ENCODE measurements around the gene GDNF. TPM values are rescaled to one million over a fixed set of nuclear protein-coding genes. Genes with fewer than 3 reads are reported as not detected.
"Not testable (repeated sequence)": the region's sequence is repeated elsewhere in the genome, so short reads cannot be mapped to it uniquely, and the experiment has no call there.

Gene GDNF, protein sequence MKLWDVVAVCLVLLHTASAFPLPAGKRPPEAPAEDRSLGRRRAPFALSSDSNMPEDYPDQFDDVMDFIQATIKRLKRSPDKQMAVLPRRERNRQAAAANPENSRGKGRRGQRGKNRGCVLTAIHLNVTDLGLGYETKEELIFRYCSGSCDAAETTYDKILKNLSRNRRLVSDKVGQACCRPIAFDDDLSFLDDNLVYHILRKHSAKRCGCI
- 0.30 TPM for total RNA-seq
- long read RNA-seq: 0 reads

DNA sequence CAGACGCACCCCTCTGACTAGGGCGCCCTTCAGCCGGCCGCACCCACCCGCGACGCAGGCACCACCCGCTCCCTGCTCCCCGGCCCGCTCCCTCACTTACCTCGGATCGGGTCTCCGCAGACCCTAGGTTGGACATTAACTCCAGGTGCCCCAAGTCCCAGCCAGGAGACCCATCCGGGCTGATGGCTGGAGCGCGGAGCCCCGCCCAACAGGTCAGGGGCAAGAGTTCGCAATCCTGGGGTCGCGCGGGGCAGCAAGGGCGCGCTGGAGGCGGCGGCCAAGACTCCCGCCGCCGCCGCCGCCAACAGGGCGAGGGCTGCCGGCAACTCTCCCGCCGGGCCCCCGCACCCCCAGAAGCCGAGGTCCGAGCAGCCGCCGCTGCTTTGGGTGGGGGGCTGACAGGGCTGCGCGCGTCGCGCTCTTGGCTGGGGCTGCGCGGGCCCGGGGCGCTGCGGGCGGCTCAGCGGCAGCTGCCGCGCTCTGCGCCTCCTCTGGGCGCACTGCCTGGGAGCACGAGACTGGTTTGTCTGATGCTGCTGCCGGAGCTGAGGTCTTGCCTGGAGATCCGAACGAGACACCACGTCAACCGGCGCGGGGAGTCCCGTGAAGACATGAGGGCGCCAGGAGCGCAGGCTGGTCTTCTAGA is at the start of gene GDNF:
GDNF (minus strand) TSS at position 635 of the 646 bp plus-strand sequence. CDS start 5,245 bp downstream, outside the sequence.
- DNase-seq (ENCODE audit: low spot score): no peak
- intact Hi-C loops (cut with DNase I): loop anchor here (5.0 kb wide), 1 partner anchor 78 kb away; no protein-coding TSS in a partner anchor

DNA sequence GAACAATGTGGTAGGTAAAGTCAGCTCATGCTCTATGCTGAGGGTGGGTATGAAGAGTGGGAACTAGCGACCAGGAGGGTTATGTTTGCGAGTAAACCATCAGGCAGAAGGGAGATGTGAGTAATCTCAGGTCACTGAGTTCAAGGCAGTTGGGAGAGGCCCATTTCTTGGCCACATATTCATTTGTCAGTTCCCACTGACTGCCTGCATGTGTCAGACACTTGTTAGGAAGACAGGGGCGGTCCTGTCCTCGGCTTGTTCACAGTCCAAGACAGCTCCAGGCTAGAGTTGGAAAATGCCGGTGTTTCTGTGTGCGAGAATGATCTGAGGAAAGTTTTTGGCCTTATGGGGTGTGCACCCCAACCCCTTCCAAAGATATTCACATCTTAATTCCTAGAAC is 48.6 kb upstream of the GDNF start:
- no peak for DNase-seq (ENCODE audit: low spot score)
- intact Hi-C loops (cut with DNase I): no loop called here

DNA sequence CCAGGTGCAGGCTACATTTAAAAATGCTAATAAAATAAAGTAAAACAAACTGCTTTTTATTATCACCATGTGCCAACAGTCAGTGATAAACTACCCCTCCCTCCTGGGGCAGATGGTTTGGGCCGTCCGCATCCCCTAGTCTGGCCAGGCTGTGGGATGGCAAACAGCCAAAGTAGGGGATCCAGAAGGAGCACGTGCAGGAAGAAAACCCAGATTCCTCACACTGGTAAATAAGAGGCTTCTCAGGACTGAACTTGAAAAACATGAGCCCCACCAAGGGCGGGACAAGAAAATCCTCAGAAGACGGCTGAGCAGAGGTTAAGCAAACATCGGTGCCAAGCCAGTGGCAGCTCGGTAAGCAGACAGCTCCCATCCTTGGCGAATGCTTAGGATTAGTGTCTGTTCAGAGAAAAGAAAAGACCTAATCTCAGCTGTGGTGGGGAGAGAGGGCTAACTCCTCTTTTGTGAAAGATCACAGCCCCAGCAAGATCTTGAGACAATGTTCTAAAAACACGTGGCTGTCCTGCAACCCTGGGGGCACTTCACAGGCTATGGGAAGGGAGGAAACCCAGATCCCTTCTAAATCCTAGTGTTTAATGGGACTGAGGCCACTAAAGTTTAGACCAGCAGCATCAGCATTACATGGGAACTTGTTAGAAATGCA is 46.5 kb upstream of the GDNF start:
- intact Hi-C loops (cut with DNase I): no loop called here
- no peak for DNase-seq (ENCODE audit: low spot score)

DNA sequence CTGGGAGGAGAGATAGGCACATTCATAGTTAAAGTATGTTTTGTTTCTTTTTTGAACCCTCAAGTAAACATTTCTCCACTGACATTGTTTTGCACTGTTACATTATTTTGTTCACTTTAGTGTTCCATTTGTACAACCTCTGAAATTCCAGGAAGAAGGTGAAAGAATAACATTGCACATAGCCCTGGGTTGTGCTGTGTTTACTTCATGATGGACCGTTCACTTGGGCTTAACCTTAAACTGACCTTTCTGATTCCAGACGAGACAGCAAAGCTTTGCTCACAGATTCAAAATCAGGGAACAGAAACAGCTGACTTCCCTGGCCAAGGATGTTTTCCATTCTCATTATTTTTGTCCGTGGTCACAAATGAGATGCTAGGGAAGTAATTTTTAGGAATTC is 42.8 kb upstream of the GDNF start:
- intact Hi-C loops (cut with DNase I): no loop called here
- no peak for DNase-seq (ENCODE audit: low spot score)

DNA sequence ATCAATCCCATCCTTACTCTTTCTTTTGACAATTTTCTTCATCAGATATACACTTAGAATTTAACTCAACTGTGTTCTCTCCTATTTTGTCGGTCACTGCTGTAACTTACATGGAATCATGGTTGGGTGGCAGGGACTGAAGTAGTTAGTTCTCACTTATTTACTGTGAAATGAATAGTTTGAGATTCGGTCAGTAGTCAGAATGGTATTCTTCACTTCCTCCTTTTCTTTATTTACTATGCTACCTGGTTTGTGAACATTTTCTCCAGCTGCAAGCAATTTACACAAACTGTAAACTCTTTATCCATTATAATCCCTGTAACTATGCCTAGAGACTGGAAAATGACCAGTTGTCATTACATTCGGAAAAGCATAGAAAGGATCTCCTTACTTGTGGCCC is 41.5 kb upstream of the GDNF start:
- intact Hi-C loops (cut with DNase I): no loop called here
- no peak for DNase-seq (ENCODE audit: low spot score)

DNA sequence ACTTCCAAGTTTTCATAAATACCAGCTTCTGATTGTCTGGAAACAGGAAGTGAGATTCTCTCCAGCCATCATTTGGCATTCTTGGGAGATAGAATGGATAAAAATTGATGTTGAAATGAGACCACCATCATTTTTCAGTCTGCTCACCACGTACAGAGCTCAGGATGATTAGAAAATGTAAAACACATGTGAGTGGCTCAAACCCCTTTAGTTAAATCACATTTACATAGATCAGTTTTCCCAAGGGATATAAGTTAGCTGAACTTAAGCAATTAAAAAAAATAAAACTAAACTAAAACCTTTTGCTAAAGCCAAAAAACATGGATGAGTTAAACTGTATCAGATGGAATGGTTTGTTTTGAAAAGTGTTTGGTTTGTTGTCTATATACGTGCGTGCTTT is 37.1 kb upstream of the GDNF start:
- no peak for DNase-seq (ENCODE audit: low spot score)
- intact Hi-C loops (cut with DNase I): no loop called here

DNA sequence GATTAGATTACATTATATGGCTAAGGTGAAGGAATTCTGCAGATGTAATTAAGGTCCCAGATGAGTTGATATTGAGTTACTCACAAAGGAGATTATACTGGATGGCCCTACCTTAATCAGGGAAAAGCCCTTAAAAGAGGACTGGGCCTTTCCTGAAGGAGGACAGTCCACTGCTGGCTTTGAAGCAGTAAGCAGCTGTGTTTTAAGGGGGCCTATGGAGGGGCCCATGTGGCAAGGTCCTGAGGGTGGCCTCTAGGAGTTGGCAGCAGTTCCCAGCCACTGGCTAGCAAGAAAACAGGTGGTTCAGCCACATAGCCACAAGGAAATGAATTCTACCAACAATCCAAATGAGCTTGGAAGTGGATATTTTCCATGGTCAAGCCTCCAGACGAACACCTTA is 36.4 kb upstream of the GDNF start:
- intact Hi-C loops (cut with DNase I): no loop called here
- DNase-seq (ENCODE audit: low spot score): no peak

DNA sequence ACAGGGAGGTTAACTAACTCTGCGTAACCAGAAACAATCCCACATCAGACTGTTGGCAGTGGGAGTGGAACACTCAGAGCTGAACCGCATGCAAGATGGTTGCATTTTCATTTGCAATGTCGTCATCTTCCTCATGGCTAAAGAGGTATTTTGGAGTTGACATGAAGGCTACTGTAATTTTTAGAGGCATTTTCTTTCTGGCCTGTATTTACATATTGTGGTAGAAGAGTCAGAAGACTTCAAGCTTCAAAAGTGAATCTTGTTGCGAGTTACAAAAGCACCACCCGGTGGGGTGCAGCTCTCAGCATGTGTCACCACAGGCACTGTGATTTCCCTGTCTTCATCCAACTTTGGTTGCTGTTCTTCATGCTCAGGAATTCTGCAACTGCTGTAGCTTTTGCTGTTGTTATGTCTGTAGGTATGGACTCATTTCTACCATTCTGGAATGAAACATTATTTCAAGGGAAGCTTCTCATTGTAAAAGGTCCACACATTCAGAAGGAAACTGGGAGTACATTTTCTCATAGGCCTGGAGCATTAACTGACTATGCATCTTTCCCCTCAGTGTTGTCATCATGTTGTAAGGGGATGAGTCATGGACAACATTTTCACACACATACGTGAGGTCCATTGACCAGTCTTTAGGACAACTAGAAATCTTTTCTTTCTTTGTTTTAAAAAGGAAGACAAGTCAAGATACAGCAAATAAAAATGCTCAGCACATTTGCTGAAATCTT is 35.4 kb upstream of the GDNF start:
- intact Hi-C loops (cut with DNase I): no loop called here

DNA sequence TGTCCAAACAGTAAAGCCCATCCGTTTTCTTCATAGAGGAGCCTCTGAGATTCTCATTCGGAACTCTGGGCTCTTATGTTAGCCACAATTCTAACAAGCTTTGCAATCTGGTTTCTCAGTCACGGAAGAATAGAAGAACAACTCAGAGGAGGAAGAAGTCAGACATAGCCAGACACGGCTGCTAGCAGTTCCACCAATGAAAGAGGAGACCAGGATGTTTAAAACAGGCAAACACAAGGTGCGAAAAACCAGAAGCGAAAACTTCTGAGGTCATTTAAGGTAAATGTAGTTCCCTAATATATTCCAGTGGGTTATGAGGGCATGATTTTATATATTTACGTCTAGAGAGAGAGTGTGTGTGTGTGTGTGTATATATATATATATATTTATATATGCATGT is 34.1 kb upstream of the GDNF start:
- intact Hi-C loops (cut with DNase I): no loop called here
- DNase-seq (ENCODE audit: low spot score): no peak

More for the DNA sequence above, 35.4 kb upstream of the GDNF start:
- no peak for DNase-seq (ENCODE audit: low spot score)

DNA sequence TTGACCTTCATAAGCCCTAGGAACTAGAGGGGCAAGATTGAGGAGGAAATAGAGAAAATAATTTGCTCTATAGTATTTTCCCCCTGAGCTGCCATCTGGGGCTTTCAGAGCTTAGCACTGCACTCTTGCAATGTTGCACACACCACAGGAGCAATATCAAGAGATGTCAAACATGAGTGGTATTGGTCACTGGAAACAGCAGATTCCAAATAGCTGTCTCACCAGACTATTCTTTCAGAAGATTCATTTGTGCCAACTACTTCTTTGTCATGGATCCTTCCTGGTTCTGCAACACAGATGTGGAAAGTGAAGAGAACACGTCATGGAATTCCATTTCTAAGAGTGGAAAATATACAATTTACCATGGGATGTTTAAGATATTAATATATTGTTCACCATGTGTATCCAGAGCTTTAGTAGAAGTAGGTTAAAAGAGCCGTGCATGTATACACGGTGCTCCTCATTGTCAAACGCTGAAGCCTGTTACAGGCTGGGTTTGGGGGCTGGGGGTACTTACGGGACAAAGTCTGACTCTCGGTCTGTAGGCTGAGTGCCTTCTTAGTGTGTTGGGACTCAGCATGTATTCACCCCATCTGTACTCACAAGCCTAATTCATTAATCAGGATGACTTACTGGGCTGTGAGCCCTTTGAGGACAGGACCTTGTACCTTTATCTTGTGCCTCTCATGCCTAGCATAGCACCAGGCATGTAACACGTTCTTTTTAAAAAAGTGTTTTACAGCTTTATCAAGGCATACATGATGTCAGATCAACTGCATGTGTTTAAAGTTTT is 31.4 kb upstream of the GDNF start:
- DNase-seq (ENCODE audit: low spot score): no peak
- intact Hi-C loops (cut with DNase I): no loop called here

DNA sequence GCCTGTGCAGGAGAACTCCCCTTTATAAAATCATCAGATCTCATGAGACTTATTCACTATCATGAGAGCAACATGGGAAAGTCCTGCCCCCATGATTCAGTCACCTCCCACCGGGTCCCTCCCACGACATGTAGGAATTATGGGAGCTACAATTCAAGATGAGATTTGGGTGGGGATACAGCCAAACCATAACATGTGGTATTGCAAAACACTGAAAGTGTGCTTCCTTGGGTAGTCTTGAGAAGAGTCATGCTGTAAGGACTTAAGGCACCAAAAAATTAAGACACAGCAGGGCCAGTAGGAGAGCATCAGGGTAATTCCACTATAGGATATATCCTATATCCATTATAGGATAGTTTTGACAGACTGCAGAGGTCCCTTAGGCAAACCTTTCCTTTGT is 29.4 kb upstream of the GDNF start:
- DNase-seq (ENCODE audit: low spot score): no peak
- intact Hi-C loops (cut with DNase I): no loop called here

DNA sequence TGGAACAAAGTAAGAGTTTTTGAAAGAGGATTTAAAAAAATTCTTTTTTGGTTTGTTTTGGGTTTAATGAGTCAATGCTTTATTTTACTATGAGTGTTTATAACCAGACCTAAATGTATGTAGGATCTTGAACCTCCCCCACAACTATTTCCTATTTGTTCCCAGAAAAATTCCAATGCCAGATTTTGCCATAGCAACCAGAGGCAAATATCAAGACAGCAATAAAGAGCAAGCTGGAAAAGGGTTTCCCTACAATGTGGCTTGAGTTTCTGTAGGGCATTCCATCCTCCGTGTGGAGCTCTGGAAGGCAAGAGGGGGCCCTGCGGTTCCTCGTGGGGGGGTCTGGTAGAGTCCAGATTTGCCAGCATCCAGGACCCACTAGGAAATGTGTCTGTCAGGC is 27.8 kb upstream of the GDNF start:
- DNase-seq (ENCODE audit: low spot score): no peak
- intact Hi-C loops (cut with DNase I): no loop called here

DNA sequence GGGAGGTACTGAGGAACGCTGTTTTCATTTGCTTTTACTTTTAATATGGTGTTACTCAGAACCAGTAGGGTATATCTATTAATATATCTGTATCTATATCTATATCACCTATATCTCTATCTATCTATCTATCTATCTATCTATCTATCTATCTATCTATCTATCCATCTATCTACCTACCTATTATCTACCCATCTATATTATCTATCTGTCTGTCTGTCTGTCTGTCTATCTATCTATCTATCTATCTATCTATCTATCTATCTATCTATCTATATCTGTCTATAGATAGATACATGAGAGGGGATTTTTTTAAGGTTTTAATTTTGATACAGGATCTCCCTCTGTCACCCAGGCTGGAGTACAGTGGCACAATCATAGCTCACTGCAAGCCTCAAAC is 23.1 kb upstream of the GDNF start:
- intact Hi-C loops (cut with DNase I): not testable (repeated sequence)

DNA sequence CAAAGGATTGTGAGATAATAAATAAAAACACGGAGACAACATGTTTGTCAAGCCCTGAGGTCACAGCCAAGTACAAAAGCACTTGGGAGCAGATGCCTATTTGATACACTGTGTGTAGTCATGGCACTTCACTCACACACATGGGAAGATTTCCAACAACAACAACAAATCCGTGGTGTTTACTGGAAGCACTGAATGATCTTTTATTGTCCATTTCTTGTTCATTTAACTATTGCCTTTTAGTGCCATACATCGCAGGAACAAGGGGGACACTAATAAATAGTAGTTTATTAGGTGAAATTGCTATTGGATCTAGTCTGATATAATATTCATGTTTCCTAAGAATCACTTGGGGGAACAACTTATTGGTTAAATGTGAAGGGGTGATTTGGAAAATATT is 20.4 kb upstream of the GDNF start:
- intact Hi-C loops (cut with DNase I): no loop called here
- DNase-seq (ENCODE audit: low spot score): no peak

More for the DNA sequence above, 23.1 kb upstream of the GDNF start:
- not testable (repeated sequence) for DNase-seq (ENCODE audit: low spot score)

DNA sequence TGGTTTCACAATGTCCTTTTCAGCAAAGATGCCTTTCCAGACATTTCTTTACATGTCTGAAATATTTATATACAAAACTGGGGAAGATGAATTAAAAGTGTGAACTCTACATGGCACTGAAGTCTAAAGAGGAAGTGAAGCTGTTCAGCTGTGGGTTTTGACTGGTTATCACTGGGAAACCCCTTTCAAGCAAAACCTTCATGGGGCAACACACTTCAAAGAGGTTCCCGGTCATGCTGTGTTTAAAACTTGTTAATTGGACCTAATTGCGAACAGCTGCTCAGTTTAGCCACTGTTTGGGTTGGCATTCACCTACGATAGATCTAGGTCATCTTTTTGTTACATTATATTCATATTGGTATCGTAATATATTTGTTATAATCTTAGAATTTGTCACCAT is 20.0 kb upstream of the GDNF start:
- DNase-seq (ENCODE audit: low spot score): no peak
- intact Hi-C loops (cut with DNase I): no loop called here

DNA sequence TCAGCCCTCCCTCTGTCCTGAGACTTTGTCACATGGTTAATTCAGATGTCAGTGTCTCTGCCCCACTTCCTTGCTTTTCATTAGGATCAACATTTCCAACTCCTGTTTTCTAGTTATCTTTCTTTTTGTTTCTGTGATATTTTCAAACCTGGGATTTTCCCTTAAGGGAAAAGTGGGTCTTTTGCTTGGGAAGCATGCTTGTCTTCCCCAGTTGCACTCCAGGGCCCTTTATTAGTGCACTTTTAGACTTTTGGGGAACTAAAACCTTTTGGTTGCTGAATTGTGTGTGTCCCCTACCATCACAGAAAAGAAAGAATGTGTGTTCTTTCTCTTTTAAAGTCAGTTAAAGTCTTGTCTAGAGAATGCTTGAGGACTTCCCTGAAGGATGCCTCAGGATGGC is 18.4 kb upstream of the GDNF start:
- intact Hi-C loops (cut with DNase I): no loop called here
- no peak for DNase-seq (ENCODE audit: low spot score)

DNA sequence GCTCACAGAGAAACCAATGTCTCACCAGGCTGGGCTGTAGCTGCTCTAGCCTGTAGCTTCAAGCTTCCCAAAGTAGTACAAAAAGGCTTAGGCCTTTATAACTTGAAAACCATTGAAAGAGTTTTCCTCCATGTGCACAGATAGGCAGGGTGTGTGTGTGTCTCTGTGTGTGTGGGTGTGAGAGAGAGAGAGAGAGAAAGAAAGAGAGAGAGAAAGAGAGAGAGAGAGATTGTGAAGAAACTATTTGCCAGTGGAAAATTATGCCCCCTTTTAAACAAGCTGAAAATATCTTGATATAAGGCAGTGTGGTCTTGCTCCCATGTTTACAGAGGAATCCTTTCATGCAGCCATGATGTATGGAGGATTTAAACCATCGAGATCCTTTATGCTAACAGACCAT is 17.9 kb upstream of the GDNF start:
- DNase-seq (ENCODE audit: low spot score): no peak
- intact Hi-C loops (cut with DNase I): no loop called here

DNA sequence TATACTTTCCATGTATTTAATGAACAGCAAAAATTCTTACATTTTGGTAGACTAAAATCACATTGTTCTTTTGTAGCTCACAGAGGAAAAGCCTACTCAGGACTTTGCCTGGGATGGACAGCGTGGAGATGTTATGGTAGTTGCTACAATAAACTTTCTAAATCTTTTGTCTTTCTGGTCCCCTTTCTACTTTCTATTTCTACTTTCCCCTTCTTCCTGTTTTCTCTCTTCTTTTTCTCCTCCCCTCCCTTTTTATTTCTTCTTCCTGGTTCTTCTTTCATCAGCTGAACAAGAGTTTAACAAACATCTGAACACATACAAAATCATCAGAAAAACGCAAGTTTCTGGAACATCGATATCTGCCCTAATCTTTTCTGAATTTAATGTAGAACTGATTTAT is 15.6 kb upstream of the GDNF start:
- DNase-seq (ENCODE audit: low spot score): no peak
- intact Hi-C loops (cut with DNase I): no loop called here

DNA sequence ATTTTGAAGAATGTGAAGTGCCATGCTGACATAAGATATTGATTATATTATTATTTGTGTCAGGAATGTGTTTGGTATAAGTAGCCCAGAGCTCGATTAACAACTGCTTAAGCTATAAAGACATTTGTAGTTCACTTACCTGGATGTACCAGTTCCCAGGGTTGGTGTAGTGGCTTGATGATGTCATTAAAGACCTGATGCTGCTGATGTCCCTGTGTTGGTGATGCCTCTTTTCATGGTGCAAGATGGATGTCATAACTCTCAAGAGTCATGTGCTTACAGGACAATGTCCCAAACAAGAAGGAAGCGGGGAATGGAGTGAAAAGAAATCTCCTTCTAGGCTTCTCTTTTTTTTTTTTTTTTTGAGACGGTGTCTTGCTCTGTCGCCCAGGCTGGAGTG is 11.5 kb upstream of the GDNF start:
- no peak for DNase-seq (ENCODE audit: low spot score)
- intact Hi-C loops (cut with DNase I): no loop called here

All from cardiac septum (tissue), 1 donor.